ENCODE results near the gene PCYT2. TPM values are rescaled to one million over a fixed set of nuclear protein-coding genes. Genes with fewer than 3 reads are reported as not detected.

The PCYT2 gene
- total and polyA plus RNA-seq, 8 donors, result 9.0 to 35.3 (median 17.7) TPM

GRCh38 chr17:81914103-81914850 lies 3.1 kb upstream of the PCYT2 start:
- intact Hi-C loops (cut with DNase I), result no loop called here

GRCh38 chr17:81913394-81914102 lies 2.3 kb upstream of the PCYT2 start:
- Histone ChIP-seq H3K27ac (no peak overlapping the region), H3K36me3 (peaks cover 0 to 19% (median 15%) of the 10 kb centered on the region in 3 donors), H3K9me3 (no peaks in the 10 kb centered on the region), H3K27me3 (no peaks in the 10 kb centered on the region), H3K4me1 (peaks cover 13 to 26% (median 18%) of the 10 kb centered on the region in 3 donors), H3K4me3 (no peak overlapping the region)
- 92 to 95% methylated on average over 31 of the region's 31 CpGs for WGBS, 2 donors
- FAIRE-seq (no peak), ATAC-seq (no peak), DNase-seq (peak in 1 of 6 donors; percentile 44)
- intact Hi-C loops (cut with DNase I), result no loop called here
- TF ChIP-seq CTCF (IDR thresholded peaks at IDR 0.05), result no peak

More at GRCh38 chr17:81914103-81914850, 3.1 kb upstream of the PCYT2 start:
- peaks cover 0 to 19% (median 15%) of the 10 kb centered on the region in 3 donors for H3K36me3 ChIP-seq
- no peak for FAIRE-seq
- WGBS, 2 donors, result 94 to 95% methylated on average over 36 of the region's 36 CpGs
- no peak overlapping the region for H3K27ac ChIP-seq
- H3K27me3 ChIP-seq, result no peaks in the 10 kb centered on the region
- ATAC-seq, result no peak
- no peak for TF ChIP-seq CTCF (IDR thresholded peaks at IDR 0.05)
- no peaks in the 10 kb centered on the region for H3K9me3 ChIP-seq
- peak in 1 of 6 donors; percentile 74 for DNase-seq
- peaks cover 13 to 26% (median 18%) of the 10 kb centered on the region in 3 donors for H3K4me1 ChIP-seq
- H3K4me3 ChIP-seq, result no peak overlapping the region

- Histone ChIP-seq H3K9me3 (no peaks in the 10 kb centered on the region), H3K36me3 (peaks cover 0 to 19% (median 15%) of the 10 kb centered on the region in 3 donors)
- intact Hi-C loops (cut with DNase I), result no loop called here
These were observed 1.5 kb upstream of the PCYT2 start for GRCh38 chr17:81912441-81913309.

GRCh38 chr17:81911969-81912368 lies 770 bp upstream of the PCYT2 start:
- Histone ChIP-seq H3K4me1 (peaks cover 12 to 17% (median 15%) of the 10 kb centered on the region in 3 donors), H3K27me3 (no peaks in the 10 kb centered on the region), H3K27ac (peak overlapping the region in 2 of 4 donors; percentile 41 to 68), H3K4me3 (peak overlapping the region in 1 of 4 donors; percentile 17), H3K9me3 (no peaks in the 10 kb centered on the region), H3K36me3 (peaks cover 0 to 19% (median 15%) of the 10 kb centered on the region in 3 donors)
- FAIRE-seq, result no peak
- WGBS, 2 donors, result 72 to 75% methylated on average over 19 of the region's 19 CpGs
- no peak for TF ChIP-seq CTCF (IDR thresholded peaks at IDR 0.05)
- intact Hi-C loops (cut with DNase I), result no loop called here
- no peak for ATAC-seq
- peak in 1 of 6 donors; percentile 71 for DNase-seq

More at GRCh38 chr17:81912441-81913309, 1.5 kb upstream of the PCYT2 start:
- ATAC-seq, result no peak
- no peaks in the 10 kb centered on the region for H3K27me3 ChIP-seq
- H3K4me1 ChIP-seq, result peaks cover 13 to 22% (median 18%) of the 10 kb centered on the region in 3 donors
- WGBS, 2 donors, result 91 to 96% methylated on average over 32 of the region's 32 CpGs
- H3K27ac ChIP-seq, result no peak overlapping the region
- no peak overlapping the region for H3K4me3 ChIP-seq
- no peak for FAIRE-seq
- TF ChIP-seq CTCF (IDR thresholded peaks at IDR 0.05), result no peak
- DNase-seq, result peak in 1 of 6 donors; percentile 68
